AG09309 (cell line): Measurements from ENCODE around the gene MMD2.

Source experiments
- DNase-seq: peaks from one replicate; pipeline ENCODE4 v3.0.0-alpha.2; 2010; ENCODE audit warnings: low read depth
- H3K4me3 ChIP-seq: 2 replicates; pipeline ENCODE4 v1.5.1; 2011; ENCODE audit warnings: mild to moderate bottlenecking, low read depth, low read length, moderate library complexity; ENCODE audit not compliant: control insufficient read depth
- CTCF ChIP-seq: IDR thresholded peaks from 2 replicates; pipeline ENCODE4 v1.5.1; 2011; ENCODE audit warnings: mild to moderate bottlenecking, low read depth, low read length, inconsistent platforms; ENCODE audit not compliant: insufficient read depth, control insufficient read depth; ENCODE audit errors: missing control alignments

The MMD2 gene

GRCh38 chr7:4916113-4916512 lies 42.9 kb downstream of the MMD2 start:
- H3K4me3 ChIP-seq = no peak overlapping the region
- DNase-seq = no peak
- no peak for TF ChIP-seq CTCF

GRCh38 chr7:4911111-4911828 lies 47.7 kb downstream of the MMD2 start:
- no peak for TF ChIP-seq CTCF
- DNase-seq = no peak
- H3K4me3 ChIP-seq = no peak overlapping the region

GRCh38 chr7:4906682-4907081 lies 52.3 kb downstream of the MMD2 start:
- TF ChIP-seq CTCF = no peak

GRCh38 chr7:4905171-4905570 lies 53.8 kb downstream of the MMD2 start:
- H3K4me3 ChIP-seq = no peak overlapping the region
- DNase-seq = no peak
- no peak for TF ChIP-seq CTCF

More at GRCh38 chr7:4906682-4907081, 52.3 kb downstream of the MMD2 start:
- H3K4me3 ChIP-seq = no peak overlapping the region
- DNase-seq = no peak

GRCh38 chr7:4904346-4904745 lies 54.6 kb downstream of the MMD2 start:
- no peak for TF ChIP-seq CTCF
- H3K4me3 ChIP-seq = no peak overlapping the region
- DNase-seq = no peak

GRCh38 chr7:4895766-4896165 lies 63.2 kb downstream of the MMD2 start:
- DNase-seq = no peak
- no peak overlapping the region for H3K4me3 ChIP-seq
- TF ChIP-seq CTCF = no peak
